Stimulated activated CD8-positive, alpha-beta memory T cell treated with anti-CD3 and anti-CD28 coated beads, Interleukin-7, amount 100 ng/mL, for 4 hours (primary cell): ENCODE measurements around the gene RAB3D.
"Not testable (repeated sequence)": the region's sequence is repeated elsewhere in the genome, so short reads cannot be mapped to it uniquely, and the experiment has no call there.

Experiments
- DNase-seq, 2 donors: peaks; one replicate each; pipeline ENCODE4 v3.0.0-alpha.2; 2020; ENCODE audit warnings: low read depth in 2 of 2

RAB3D gene

DNA sequence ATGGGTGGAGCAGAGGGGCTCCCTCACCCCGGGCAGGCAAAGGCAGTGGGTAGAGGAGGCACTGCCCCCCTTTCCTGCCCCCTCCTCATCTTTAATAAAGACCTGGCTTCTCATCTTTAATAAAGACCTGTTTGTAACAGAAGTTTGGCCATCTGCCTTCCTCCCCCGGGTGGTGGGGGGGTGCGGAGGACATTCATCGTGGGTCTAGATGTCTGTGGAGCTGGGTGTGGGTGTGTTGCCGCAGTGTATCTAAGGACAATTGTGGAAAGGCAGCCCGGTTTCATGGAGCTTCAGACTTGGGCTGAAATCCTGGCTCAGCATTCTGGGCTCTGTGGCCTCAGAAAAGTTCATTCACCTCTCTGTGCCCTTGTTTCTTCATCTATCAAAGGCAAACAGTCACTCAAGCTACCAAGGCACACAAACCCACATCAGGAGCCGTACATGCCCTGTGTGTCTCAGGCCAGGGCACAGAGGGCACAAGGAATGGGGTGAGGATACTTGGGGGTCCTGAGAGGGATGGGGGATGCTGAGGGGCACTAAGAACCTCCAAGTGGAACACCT is 26.2 kb upstream of the RAB3D start:
- no peak for DNase-seq

DNA sequence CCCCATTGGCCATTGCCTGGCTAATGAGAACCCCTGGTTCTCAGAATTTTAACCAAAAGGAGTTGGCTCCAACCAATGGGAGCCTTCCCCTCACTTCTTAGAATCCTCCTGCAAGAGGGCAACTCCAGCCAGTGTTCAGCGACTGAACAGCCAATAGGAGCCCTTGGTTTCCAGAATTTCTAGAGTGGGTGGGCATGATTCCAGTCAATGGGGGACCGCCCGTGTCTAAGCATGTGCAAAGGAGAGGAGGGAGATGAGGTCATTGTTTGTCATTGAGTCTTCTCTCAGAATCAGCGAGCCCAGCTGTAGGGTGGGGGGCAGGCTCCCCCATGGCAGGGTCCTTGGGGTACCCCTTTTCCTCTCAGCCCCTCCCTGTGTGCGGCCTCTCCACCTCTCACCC is 25.5 kb upstream of the RAB3D start:
- no peak for DNase-seq

DNA sequence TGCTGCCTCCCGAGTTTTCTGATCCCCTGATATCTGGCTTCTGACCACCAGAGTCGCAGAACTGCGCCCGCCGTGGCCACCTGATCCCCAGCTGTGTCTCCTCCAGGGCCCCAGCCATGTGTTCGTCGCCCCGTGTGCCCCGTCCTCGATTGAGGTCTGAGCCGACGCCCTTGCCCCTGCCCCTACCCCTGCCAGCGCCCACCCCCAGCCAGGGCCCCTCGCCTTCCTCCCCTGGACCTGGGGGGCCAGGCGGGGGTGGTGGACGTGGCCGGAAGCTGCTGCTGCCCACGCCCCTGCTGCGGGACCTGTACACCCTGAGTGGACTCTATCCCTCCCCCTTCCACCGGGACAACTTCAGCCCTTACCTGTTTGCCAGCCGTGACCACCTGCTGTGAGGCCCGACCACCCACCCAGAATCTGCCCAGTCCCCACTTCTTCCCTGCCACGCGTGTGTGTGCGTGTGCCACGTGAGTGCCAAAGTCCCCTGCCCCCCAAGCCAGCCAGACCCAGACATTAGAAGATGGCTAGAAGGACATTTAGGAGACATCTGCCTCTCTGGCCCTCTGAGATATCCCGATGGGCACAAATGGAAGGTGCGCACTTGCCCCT is 24.9 kb upstream of the RAB3D start:
- no peak for DNase-seq

DNA sequence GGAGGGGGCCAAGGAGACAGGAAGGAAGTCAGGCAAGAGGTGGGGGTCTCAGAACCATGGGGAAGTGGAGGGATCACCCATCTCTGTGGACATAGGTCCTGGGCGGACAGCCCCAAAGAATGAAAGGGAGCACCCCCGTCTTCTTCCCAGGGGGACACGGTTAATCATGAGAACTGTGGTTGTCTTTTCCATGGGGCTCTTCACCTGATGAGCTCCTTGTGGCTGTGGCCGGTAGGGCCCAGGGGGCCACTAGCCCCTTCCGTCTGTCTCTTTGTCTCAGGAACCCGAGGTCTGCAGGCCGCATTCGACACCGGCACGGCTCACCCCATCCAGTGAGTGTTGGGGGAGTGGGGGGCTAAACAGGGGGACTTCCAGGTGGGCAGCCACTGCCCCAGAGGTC is 24.4 kb upstream of the RAB3D start:
- no peak for DNase-seq

DNA sequence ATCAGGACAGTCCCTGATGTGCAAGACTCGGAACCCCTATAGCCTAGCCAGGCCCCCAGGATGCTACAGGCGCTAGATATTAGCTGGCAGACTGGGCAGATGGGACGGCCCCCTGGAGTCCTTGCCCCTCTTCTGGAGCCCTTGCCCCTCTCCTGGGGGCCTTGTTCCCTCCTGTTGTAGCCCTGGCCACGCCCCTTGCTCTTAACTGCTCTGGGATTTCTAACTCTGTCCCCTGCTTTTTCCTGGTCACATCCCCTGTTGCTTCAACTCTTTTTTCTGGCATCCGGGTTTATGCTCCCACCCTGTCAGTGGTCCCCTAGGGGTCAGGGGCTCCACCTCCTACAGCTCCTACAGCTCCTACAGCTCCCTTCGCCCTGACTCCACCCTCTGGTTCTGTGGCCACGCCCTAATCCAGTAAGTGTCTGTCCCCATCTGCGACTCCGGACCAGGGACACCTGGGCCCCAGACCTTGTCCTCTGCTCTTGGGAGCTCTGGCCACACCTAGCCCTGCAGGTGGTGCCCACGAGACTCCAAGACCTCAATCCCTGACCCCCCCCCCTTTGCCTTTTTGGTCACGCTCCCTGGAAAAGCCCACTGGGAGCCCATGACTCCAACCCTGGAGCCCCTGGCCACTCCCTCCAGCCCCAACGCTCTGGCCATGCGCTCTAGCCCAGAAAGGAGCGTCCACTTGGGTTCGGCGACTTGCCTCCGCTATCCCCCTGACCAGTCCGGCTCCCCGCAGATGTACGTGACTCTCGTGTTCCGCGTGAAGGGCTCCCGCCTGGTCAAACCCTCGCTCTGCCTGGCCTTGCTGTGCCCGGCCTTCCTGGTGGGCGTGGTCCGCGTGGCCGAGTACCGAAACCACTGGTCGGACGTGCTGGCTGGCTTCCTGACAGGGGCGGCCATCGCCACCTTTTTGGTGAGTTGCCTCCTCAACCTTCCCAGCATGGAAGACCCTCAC is 22.6 kb upstream of the RAB3D start:
- DNase-seq = no peak

DNA sequence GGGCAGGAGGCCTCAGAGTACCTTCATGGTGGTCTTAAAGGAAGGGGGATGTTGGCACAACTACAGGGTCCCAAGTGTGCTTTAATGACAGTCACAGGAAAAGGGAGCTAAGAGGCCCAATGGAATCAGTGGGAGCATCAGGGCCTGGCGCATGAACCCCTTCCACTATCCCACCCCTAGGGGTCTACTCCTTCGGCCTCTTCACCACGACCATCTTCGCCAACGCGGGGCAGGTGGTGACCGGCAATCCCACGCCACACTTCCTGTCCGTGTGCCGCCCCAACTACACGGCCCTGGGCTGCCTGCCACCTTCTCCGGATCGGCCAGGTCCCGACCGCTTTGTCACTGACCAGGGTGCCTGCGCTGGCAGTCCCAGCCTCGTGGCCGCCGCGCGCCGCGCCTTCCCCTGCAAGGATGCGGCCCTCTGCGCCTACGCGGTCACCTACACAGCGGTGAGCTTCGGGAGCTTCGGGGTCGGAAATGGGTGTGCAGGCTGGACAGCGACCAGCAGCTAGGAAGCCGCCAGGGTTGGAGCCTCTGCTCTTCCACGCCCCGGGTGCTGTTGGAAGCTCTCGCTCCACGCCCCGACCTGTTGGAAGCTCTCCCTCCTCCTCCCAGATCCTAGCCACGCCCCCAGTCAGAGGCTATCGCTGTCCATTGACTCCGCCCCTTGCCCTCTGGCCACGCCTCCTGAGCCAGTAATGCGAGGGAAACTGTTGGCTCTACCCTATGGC is 21.7 kb upstream of the RAB3D start:
- DNase-seq = no peak

DNA sequence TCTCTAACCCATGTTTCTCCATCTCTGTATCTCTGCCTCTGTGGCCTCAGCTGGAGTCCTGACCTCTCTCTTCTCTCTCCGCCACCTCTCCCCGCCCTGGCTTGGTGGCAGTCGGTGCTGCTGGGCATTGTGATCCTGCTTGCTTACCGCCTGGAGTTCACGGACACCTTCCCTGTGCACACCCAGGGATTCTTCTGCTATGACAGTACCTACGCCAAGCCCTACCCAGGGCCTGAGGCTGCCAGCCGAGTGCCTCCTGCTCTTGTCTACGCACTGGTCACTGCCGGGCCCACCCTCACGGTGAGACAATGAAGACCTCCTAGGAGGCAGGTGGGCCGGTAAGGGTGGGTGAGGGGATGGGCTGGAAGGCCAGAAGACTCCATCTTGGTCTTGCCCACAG is 20.0 kb upstream of the RAB3D start:
- no peak for DNase-seq

DNA sequence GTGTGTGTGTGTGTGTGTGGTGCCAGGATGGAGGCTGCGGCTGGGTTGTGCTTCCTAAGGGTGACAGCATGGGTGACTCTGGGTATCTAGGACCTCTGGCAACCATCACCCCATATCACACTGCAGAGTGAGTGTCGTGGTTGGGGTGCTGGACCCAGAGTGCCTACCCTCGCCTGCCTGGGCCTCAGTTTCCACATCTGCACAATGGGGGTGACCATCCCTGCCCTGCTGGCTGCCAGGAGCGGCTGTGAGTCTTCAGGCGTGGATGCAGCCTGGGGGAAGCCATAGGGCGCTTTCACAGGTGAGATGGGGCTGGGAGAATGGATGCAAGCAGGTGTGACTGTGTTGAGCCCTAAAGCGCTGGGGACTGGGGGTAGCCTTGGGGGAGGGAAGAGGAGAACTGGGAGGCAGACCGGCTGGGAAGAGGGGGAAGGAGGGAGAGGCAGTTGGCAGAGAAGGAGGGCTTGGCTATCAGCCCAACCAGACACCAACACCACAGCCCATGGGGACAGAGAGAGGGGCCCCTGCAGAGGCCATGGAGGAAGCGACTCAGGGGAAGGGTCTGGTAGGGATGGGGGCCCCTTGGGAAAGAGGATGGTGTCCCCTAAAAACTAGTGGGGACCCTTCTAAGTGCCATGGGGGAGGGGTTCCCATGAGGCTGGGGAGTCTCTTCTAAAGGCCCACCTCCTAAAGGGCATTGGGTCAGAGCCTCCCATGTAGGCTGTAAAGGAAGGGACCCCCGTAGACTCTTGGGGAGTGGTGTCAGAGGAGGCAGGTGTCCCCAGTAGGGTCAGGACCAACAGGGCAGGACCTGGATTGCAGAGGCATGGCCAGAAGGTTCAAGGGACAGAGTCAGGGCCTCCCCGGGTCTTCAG is 17.5 kb upstream of the RAB3D start:
- no peak for DNase-seq

DNA sequence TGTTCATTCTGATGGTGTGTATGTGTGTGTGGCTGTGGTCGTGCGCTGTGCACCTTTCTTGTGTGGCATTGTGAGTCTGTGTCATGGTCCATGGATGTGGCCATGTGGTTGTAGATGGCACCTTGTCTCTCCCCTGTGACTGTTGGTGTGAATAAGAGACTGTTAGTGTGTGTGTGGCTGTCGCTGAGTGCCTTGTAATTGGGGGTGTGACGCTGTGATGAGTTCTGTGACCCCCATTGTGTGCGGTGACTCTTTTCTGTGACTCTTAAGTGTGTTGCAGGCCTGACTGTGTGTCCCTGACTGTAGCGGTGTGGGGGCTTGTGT is 16.6 kb upstream of the RAB3D start:
- no peak for DNase-seq

DNA sequence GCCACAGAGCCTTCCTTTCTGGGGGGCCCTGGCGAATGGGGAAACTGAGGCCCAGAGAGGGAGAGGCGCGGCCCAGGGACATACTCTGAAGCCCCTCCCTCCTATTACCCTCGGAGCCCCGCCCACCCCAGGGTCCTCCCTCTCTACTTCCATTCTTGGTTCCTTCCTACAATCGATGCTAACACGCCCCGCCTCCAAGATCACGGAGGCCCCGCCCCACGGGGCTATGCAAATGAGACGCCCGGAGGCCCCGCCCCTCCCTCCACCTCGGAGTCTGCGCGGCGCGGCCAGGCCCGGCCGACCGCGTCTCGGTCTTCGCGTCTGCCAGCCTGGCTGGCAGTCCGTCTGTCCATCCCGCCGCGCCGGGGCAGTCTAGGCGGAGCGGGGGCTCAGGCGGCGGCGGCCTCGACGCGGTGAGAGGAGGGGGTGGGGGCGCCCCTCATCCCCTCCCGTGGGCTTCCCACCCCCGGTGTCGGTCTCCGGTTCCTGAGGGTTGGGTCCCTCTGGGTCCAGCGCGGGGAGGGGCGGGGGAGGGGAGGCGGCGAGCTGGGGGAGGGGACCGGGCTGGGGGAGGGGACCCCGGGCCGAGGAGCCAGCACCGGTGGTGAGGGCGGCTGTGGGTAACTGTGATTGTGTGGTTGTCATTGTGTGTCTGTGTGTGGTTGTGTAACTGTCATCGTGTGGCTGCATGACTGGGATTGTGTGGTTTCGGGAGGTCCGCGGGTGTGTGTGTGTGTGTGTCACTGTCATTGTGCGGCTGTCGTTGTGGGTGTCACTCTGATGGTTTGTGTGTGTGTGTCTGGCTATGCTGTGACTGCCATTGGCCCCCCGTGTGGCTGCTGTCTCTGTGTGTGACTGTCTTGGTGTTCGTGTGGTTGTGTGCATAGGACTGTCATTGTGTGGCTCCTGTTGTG is 16.0 kb upstream of the RAB3D start, which contains the start of gene PLPPR2:
Gene PLPPR2, plus strand, starts transcription at position 273 of the 914 bp plus-strand sequence. CDS start 2,242 bp downstream, outside the sequence.
- DNase-seq = peak; percentile 55 to 70

DNA sequence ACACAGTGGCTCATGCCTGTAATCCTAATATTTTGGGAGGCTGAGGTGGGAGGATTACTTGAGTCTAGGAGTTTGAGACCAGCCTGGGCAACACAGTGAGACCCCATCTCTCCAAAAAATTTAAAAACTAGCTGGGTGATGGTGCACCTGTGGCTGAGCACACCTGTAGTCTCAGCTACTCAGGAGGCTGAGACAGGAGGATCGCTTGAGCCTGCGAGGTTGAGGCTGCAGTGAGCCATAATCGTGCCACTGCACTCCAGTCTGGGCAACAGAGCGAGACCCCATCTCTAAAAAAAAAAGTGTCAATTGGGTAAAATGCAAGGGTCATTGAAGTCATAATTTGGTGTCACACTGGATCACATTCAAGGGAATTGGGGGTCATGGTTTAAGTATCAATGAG is 14.6 kb upstream of the RAB3D start:
- not testable (repeated sequence) for DNase-seq

DNA sequence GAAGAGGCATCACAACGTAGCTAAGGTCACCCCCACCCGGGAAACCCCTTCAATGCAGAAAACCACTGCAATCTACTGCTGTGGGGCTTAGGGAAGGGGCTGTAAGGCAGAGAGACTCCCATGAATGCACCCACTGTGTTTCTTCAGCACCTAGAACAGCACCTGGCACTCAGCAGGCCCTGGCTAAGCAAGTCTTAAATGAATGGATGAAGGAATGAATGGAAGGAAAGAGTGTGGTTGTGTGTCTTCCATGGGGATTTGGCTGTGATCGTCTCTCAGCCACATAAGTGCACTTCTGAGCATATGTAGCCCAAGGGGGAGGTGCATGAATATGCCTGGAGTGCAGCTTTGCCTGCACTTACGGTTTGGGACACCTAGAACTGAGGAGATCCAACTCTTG is 9.7 kb upstream of the RAB3D start:
- no peak for DNase-seq

DNA sequence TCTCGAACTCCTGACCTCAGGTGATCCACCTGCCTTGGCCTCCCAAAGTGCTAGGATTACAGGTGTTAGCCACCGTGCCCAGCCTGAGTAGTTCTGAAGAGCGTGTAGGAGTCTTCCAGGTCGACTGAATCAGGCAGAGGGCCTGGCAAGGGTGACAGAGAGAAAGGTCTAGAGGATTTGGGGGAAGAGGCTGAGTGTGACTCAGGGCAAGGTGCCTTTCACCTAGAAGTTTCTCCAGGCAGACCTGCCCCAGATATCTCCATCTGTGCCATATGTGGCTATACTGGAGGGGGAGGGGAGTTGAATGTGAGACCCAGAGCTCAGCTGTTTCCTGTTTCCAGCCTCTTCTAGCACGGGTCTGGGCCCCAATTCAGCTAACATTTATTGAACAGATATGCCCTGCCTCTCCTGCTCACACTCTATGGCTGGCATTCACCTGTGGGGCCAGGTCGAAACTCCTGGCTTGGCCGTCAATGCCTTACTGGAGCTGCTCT is 8.1 kb upstream of the RAB3D start:
- no peak for DNase-seq

DNA sequence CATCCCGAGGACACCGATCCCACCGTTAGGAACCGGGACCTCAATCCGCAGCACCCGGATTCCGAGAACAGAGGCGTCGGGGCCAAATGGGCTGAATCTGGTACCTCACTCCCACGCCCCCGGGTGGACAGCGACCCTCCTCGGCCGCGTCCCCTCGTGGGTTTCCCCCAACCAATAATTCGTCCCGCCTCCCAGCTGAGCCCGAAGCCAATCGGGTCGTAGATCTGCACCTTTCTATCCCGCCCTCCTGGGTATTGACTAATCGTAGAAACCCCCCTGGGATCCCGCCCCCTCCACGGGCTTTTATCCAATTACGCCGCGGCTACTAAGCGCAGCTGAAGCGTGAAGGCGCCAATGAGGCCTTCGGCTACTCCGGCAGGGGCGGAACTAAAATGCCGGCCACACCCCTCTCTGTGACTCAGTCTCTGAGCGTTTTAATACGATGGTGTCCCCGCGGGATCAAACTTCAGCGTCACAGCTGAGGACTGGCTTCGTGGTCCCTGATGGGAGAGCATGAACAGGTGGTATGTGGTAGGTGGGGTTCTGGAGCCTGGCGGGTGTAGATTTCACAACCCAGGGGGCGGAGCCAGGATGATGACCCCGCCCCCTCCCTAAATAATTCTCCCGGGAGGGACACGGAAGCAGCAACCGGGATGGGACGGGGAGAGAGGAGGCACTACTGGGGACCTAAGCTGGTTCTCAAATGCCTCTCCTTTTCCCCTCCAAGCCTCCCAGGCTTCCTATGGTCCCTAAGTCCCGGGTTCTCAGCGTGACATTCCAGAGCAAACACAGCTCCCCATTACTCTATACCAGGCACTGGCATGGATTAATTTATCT is 6.9 kb upstream of the RAB3D start, which contains the start of the genes CCDC159 and TMEM205:
Gene CCDC159, plus strand, starts transcription at position 416 of the 837 bp plus-strand sequence. Its CDS starts 88 bp downstream, at position 504.
Gene TMEM205, minus strand, starts transcription at position 165 of the 837 bp plus-strand sequence. CDS start 649 bp downstream, outside the sequence.
- DNase-seq = peak; percentile 98 to 99

DNA sequence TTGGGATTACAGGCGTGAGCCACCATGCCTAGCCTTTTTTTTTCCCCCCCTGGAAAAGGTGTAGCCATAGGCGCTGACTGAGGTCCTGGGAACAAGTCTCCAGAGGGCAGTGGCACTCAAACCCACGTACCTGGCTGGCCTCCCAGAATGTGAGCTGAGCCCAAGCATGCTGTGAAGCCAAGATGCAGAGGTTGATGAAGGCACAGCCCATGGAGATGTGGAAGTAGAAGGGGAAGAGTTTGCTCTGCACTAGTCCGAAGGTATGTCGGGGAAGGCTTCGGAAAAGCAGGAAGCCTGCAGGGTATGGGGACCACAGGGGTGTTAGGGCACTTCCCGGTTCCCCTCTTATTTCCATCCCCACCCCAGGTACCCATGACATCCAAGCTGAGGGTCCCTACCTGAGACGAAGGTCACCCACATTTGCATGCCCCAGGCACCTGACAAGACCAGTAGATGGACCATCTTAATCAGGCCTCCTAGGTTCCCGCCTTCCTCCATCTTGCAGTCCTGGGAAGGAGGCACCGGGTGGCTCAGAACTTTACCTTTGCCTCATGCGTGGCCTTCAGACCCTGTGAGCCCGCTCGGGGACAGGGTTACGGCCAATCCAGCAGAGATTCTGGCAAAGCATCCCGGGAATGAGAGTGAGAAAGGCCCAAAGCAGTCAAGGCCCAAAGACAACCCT is 5.8 kb upstream of the RAB3D start:
- no peak for DNase-seq

DNA sequence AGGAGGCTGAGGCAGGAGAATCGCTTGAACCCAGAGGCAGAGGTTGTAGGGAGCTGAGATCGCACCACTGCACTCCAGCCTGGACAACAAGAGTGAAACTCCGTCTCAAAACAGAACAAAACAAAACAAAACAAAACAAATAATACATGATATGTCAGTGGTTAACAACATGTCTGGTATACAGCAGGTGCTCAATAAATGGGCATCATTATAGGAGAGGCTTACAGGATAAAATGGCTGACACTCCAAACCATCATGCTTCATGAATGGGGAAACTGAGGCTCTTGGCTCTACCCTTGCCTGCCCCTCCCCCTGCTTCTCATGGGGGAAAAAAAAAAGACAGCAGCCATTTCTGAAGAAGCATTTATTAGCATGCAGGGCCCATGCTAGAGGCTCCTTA is 3.0 kb upstream of the RAB3D start:
- no peak for DNase-seq

DNA sequence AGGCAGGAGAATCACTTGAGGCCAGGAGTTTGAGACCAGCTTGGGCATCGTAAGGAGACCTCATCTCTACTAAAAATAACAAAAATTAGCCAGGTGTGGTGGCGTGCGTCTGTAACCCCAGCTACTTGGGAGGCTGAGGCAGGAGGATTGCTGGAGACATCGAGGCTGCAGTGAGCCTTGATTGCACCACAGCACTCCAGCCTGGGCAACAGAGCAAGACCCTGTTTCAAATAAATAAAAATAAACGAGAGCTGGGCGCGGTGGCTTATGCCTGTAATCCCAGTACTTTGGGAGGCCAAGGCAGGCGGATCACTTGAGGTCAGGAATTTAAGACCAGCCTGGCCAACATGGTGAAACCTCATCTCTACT is 626 bp upstream of the RAB3D start:
- not testable (repeated sequence) for DNase-seq

DNA sequence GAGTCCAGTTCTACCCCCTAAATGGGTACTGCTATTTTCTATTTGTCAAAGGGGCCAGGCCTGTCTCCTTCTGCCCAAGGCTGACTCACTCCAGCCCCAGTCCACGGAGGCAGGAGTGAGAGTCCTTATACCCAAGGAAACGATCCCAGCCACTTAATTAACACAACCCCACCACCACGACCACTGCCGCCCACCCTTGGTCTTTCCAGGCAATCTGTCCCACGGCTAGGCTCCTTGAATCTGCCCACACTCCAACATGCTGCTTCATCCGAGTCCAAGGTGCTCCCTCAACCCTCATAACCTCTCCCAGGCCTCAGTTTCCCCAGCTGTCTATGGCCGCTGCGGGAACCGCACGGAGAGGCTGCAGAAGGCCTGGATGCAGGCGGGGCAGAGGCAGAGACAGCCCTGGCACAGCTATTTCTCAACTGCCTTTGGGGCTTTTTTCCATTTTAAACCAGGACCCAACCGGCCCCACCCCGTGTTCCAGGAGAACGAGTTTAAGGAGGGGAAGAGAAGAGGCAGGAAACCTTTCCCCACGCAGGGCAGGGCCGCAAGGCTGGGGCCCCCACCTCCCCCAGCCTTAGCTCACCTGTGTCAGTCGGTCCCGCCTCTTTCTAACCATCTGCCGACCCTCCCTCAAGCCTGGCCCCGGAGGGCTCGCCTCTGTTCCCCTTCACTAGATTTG is 746 bp downstream of the RAB3D start:
- DNase-seq = no peak
